ENCODE measurements around the gene AQP5.
A peak's percentile ranks its signal among the peaks of the same experiment; 100 is the strongest.

GRCh38 chr12:49945394-49946080, 16.1 kb upstream of the AQP5 start:
- TF ChIP-seq EP300 (IDR thresholded peaks at IDR 0.05; ENCODE audit: borderline replicate concordance) (no peak), YY1 (IDR thresholded peaks at IDR 0.05; ENCODE audit: low read depth) (no peak), TCF12 (IDR thresholded peaks at IDR 0.05; ENCODE audit: low read depth) (no peak), FOXM1 (IDR thresholded peaks at IDR 0.05; ENCODE audit: borderline replicate concordance, low read depth) (no peak), NFIC (IDR thresholded peaks at IDR 0.05) (no peak), TAF1 (IDR thresholded peaks at IDR 0.05; ENCODE audit: low read depth) (no peak), EGR1 (IDR thresholded peaks at IDR 0.05) (no peak), MAX (IDR thresholded peaks at IDR 0.05) (peak; percentile 52; the same call in 1 of the 2 replicates), CEBPB (IDR thresholded peaks at IDR 0.05) (no peak), RAD21 (IDR thresholded peaks at IDR 0.05; ENCODE audit: low read depth) (peak; percentile 71)

Measured in Ishikawa (cell line).